Measurements from ENCODE around the gene TBCE.

Gene TBCE

GRCh38 chr1:235329139-235329902 is 37.9 kb upstream of the TBCE start:
- Histone ChIP-seq H3K4me1 (ENCODE audit: insufficient read depth, low read length) (peaks cover 51% of the 10 kb centered on the region), H3K27me3 (ENCODE audit: control insufficient read depth in 1 of 2, insufficient read depth in 2 of 2, low read length in 2 of 2) (no peaks in the 10 kb centered on the region), H3K4me3 (ENCODE audit: low read depth in 1 of 2, low read length in 2 of 2) (peak overlapping the region; percentile 35 to 90), H3K27ac (ENCODE audit: low read depth, low read length) (peak overlapping the region; percentile 70), H3K36me3 (ENCODE audit: insufficient read depth, low read length) (no peaks in the 10 kb centered on the region), H3K9ac (ENCODE audit: low read length) (peak overlapping the region; percentile 91), H3K9me3 (ENCODE audit: low read length) (no peaks in the 10 kb centered on the region)

GRCh38 chr1:235330918-235331285 is 36.3 kb upstream of the TBCE start:
- peaks cover 38% of the 10 kb centered on the region for H3K4me1 ChIP-seq (ENCODE audit: insufficient read depth, low read length)
- H3K27ac ChIP-seq (ENCODE audit: low read depth, low read length), result no peak overlapping the region
- no peaks in the 10 kb centered on the region for H3K36me3 ChIP-seq (ENCODE audit: insufficient read depth, low read length)
- H3K27me3 ChIP-seq (ENCODE audit: control insufficient read depth in 1 of 2, insufficient read depth in 2 of 2, low read length in 2 of 2), result no peaks in the 10 kb centered on the region
- H3K4me3 ChIP-seq (ENCODE audit: low read depth in 1 of 2, low read length in 2 of 2), result no peak overlapping the region
- no peaks in the 10 kb centered on the region for H3K9me3 ChIP-seq (ENCODE audit: low read length)
- H3K9ac ChIP-seq (ENCODE audit: low read length), result no peak overlapping the region

GRCh38 chr1:235331401-235331800 is 35.8 kb upstream of the TBCE start:
- Histone ChIP-seq H3K27ac (ENCODE audit: low read depth, low read length) (peak overlapping the region; percentile 46), H3K9me3 (ENCODE audit: low read length) (no peaks in the 10 kb centered on the region), H3K36me3 (ENCODE audit: insufficient read depth, low read length) (no peaks in the 10 kb centered on the region), H3K9ac (ENCODE audit: low read length) (no peak overlapping the region), H3K4me3 (ENCODE audit: low read depth in 1 of 2, low read length in 2 of 2) (no peak overlapping the region), H3K4me1 (ENCODE audit: insufficient read depth, low read length) (peaks cover 33% of the 10 kb centered on the region), H3K27me3 (ENCODE audit: control insufficient read depth in 1 of 2, insufficient read depth in 2 of 2, low read length in 2 of 2) (no peaks in the 10 kb centered on the region)

GRCh38 chr1:235336903-235337302 is 30.3 kb upstream of the TBCE start:
- Histone ChIP-seq H3K36me3 (ENCODE audit: insufficient read depth, low read length) (peaks cover under 1% of the 10 kb centered on the region), H3K4me3 (ENCODE audit: low read depth in 1 of 2, low read length in 2 of 2) (no peak overlapping the region), H3K9ac (ENCODE audit: low read length) (no peak overlapping the region), H3K27me3 (ENCODE audit: control insufficient read depth in 1 of 2, insufficient read depth in 2 of 2, low read length in 2 of 2) (no peaks in the 10 kb centered on the region), H3K9me3 (ENCODE audit: low read length) (no peaks in the 10 kb centered on the region), H3K4me1 (ENCODE audit: insufficient read depth, low read length) (peaks cover 7% of the 10 kb centered on the region), H3K27ac (ENCODE audit: low read depth, low read length) (no peak overlapping the region)

- Histone ChIP-seq H3K9ac (ENCODE audit: low read length) (no peak overlapping the region), H3K36me3 (ENCODE audit: insufficient read depth, low read length) (peaks cover 15% of the 10 kb centered on the region), H3K27me3 (ENCODE audit: control insufficient read depth in 1 of 2, insufficient read depth in 2 of 2, low read length in 2 of 2) (no peaks in the 10 kb centered on the region), H3K4me3 (ENCODE audit: low read depth in 1 of 2, low read length in 2 of 2) (no peak overlapping the region), H3K4me1 (ENCODE audit: insufficient read depth, low read length) (no peaks in the 10 kb centered on the region), H3K27ac (ENCODE audit: low read depth, low read length) (no peak overlapping the region), H3K9me3 (ENCODE audit: low read length) (no peaks in the 10 kb centered on the region)
Measured at GRCh38 chr1:235339746-235340145, 27.5 kb upstream of the TBCE start.

- Histone ChIP-seq H3K36me3 (ENCODE audit: insufficient read depth, low read length) (peaks cover 20% of the 10 kb centered on the region), H3K9ac (ENCODE audit: low read length) (no peak overlapping the region), H3K27me3 (ENCODE audit: control insufficient read depth in 1 of 2, insufficient read depth in 2 of 2, low read length in 2 of 2) (no peaks in the 10 kb centered on the region), H3K27ac (ENCODE audit: low read depth, low read length) (no peak overlapping the region), H3K9me3 (ENCODE audit: low read length) (no peaks in the 10 kb centered on the region), H3K4me1 (ENCODE audit: insufficient read depth, low read length) (no peaks in the 10 kb centered on the region), H3K4me3 (ENCODE audit: low read depth in 1 of 2, low read length in 2 of 2) (no peak overlapping the region)
Measured at GRCh38 chr1:235341334-235341733, 25.9 kb upstream of the TBCE start.

- Histone ChIP-seq H3K27ac (ENCODE audit: low read depth, low read length) (no peak overlapping the region), H3K9me3 (ENCODE audit: low read length) (no peaks in the 10 kb centered on the region), H3K9ac (ENCODE audit: low read length) (no peak overlapping the region), H3K27me3 (ENCODE audit: control insufficient read depth in 1 of 2, insufficient read depth in 2 of 2, low read length in 2 of 2) (no peaks in the 10 kb centered on the region), H3K4me3 (ENCODE audit: low read depth in 1 of 2, low read length in 2 of 2) (no peak overlapping the region), H3K4me1 (ENCODE audit: insufficient read depth, low read length) (no peaks in the 10 kb centered on the region), H3K36me3 (ENCODE audit: insufficient read depth, low read length) (peaks cover 20% of the 10 kb centered on the region)
Measured at GRCh38 chr1:235342039-235342438, 25.2 kb upstream of the TBCE start.

- peaks cover 20% of the 10 kb centered on the region for H3K36me3 ChIP-seq (ENCODE audit: insufficient read depth, low read length)
- H3K4me3 ChIP-seq (ENCODE audit: low read depth in 1 of 2, low read length in 2 of 2), result no peak overlapping the region
- no peaks in the 10 kb centered on the region for H3K27me3 ChIP-seq (ENCODE audit: control insufficient read depth in 1 of 2, insufficient read depth in 2 of 2, low read length in 2 of 2)
- no peak overlapping the region for H3K27ac ChIP-seq (ENCODE audit: low read depth, low read length)
- no peak overlapping the region for H3K9ac ChIP-seq (ENCODE audit: low read length)
- no peaks in the 10 kb centered on the region for H3K9me3 ChIP-seq (ENCODE audit: low read length)
- no peaks in the 10 kb centered on the region for H3K4me1 ChIP-seq (ENCODE audit: insufficient read depth, low read length)
Measured at GRCh38 chr1:235342471-235342870, 24.8 kb upstream of the TBCE start.

GRCh38 chr1:235343726-235344125 is 23.5 kb upstream of the TBCE start:
- no peaks in the 10 kb centered on the region for H3K27me3 ChIP-seq (ENCODE audit: control insufficient read depth in 1 of 2, insufficient read depth in 2 of 2, low read length in 2 of 2)
- H3K4me1 ChIP-seq (ENCODE audit: insufficient read depth, low read length), result no peaks in the 10 kb centered on the region
- H3K9ac ChIP-seq (ENCODE audit: low read length), result no peak overlapping the region
- H3K36me3 ChIP-seq (ENCODE audit: insufficient read depth, low read length), result peaks cover 20% of the 10 kb centered on the region
- H3K9me3 ChIP-seq (ENCODE audit: low read length), result no peaks in the 10 kb centered on the region
- no peak overlapping the region for H3K4me3 ChIP-seq (ENCODE audit: low read depth in 1 of 2, low read length in 2 of 2)
- H3K27ac ChIP-seq (ENCODE audit: low read depth, low read length), result no peak overlapping the region

GRCh38 chr1:235351441-235351840 is 15.8 kb upstream of the TBCE start:
- Histone ChIP-seq H3K36me3 (ENCODE audit: insufficient read depth, low read length) (no peaks in the 10 kb centered on the region), H3K27ac (ENCODE audit: low read depth, low read length) (no peak overlapping the region), H3K4me1 (ENCODE audit: insufficient read depth, low read length) (no peaks in the 10 kb centered on the region), H3K27me3 (ENCODE audit: control insufficient read depth in 1 of 2, insufficient read depth in 2 of 2, low read length in 2 of 2) (no peaks in the 10 kb centered on the region), H3K9me3 (ENCODE audit: low read length) (no peaks in the 10 kb centered on the region), H3K9ac (ENCODE audit: low read length) (no peak overlapping the region), H3K4me3 (ENCODE audit: low read depth in 1 of 2, low read length in 2 of 2) (no peak overlapping the region)

- H3K4me3 ChIP-seq (ENCODE audit: low read depth in 1 of 2, low read length in 2 of 2), result no peak overlapping the region
- no peaks in the 10 kb centered on the region for H3K4me1 ChIP-seq (ENCODE audit: insufficient read depth, low read length)
- no peak overlapping the region for H3K27ac ChIP-seq (ENCODE audit: low read depth, low read length)
- no peak overlapping the region for H3K9ac ChIP-seq (ENCODE audit: low read length)
- no peaks in the 10 kb centered on the region for H3K9me3 ChIP-seq (ENCODE audit: low read length)
- H3K27me3 ChIP-seq (ENCODE audit: control insufficient read depth in 1 of 2, insufficient read depth in 2 of 2, low read length in 2 of 2), result no peaks in the 10 kb centered on the region
- H3K36me3 ChIP-seq (ENCODE audit: insufficient read depth, low read length), result no peaks in the 10 kb centered on the region
Measured at GRCh38 chr1:235351898-235352297, 15.3 kb upstream of the TBCE start.

Data from muscle layer of colon (tissue), 2 donors.